Endothelial cell of umbilical vein (primary cell): ENCODE data around the gene KRTAP10-11. TPM values are rescaled to one million over a fixed set of nuclear protein-coding genes. Genes with fewer than 3 reads are reported as not detected.

Source experiments
- BruUV-seq: library from RNA; stranded (reverse); fragments of 400-500 nt; replicated peaks from 2 replicates; lab custom pipeline; 2021; lab: Mats Ljungman, UMichigan
- CTCF ChIA-PET: fragments of 300-600, 350-600 bp; sonication (Branson Sonifier 250); formaldehyde crosslinking; loops from one replicate; lab custom pipeline; 2021; ENCODE audit warnings: antibody characterized with exemption, inconsistent platforms; lab: Charles Lee
- POLR2A ChIA-PET: fragments of 300-600, 350-600 bp; sonication (Branson Sonifier 250); formaldehyde crosslinking; loops from one replicate; lab custom pipeline; 2021; ENCODE audit warnings: antibody characterized with exemption, inconsistent platforms; lab: Charles Lee
- DNase-seq: peaks from one replicate; pipeline ENCODE4 v3.0.0-alpha.2; 2011; ENCODE audit warnings: low read depth, low spot score
- FAIRE-seq: peaks from 2 replicates; lab custom pipeline; 2011; peaks lifted over from hg19 to GRCh38; lab: Jason Lieb, UNC
- H2AFZ ChIP-seq: 2 replicates; pipeline ENCODE4 v1.6.0; 2012; ENCODE audit warnings: low read depth, low read length, control low read depth, inconsistent platforms
- H3K27ac ChIP-seq: 2 replicates; pipeline ENCODE4 v1.5.1; 2011; ENCODE audit warnings: low read depth, mild to moderate bottlenecking, control low read depth, low read length, moderate library complexity; ENCODE audit not compliant: insufficient read depth
- H3K27me3 ChIP-seq, 2 experiments: 2 replicates each; pipeline versions ENCODE4 v1.6.0 to v1.6.1; 2011; ENCODE audit warnings: low read length in 2 of 2, mixed read lengths in 1 of 2; ENCODE audit not compliant: control insufficient read depth in 2 of 2, insufficient read depth in 2 of 2
- H3K36me3 ChIP-seq, 2 experiments: 2 replicates in 1 of 2; 3 replicates in 1 of 2; pipeline ENCODE4 v1.5.1; 2011; ENCODE audit warnings: low read length in 2 of 2, mild to moderate bottlenecking in 1 of 2, moderate library complexity in 1 of 2; ENCODE audit not compliant: control insufficient read depth in 2 of 2, insufficient read depth in 2 of 2; ENCODE audit errors: extremely low read depth in 1 of 2
- H3K4me1 ChIP-seq: 3 replicates; pipeline ENCODE4 v1.5.1; 2011; ENCODE audit warnings: mild to moderate bottlenecking, low read length; ENCODE audit not compliant: control insufficient read depth, insufficient read depth; ENCODE audit errors: extremely low read depth
- H3K4me2 ChIP-seq: 2 replicates; pipeline ENCODE4 v1.6.1; 2011; ENCODE audit warnings: low read length, control low read depth, mixed read lengths; ENCODE audit not compliant: insufficient read depth
- H3K4me3 ChIP-seq, 3 experiments: fragments of 200-600 bp in 1 of 3; sonication (generic), shearing (Covaris generic) in 1 of 3; replicated peaks in 1 of 3; 2 replicates each; pipeline ENCODE4 v1.5.1; 2011 to 2016; ENCODE audit warnings: control low read depth in 3 of 3, low read length in 3 of 3, mild to moderate bottlenecking in 2 of 3, inconsistent platforms in 1 of 3, low read depth in 1 of 3, moderate library complexity in 1 of 3; ENCODE audit not compliant: insufficient read depth in 1 of 3
- H3K79me2 ChIP-seq: 2 replicates; pipeline ENCODE4 v1.6.0; 2012; ENCODE audit warnings: low read length, inconsistent platforms; ENCODE audit not compliant: control insufficient read depth, insufficient read depth
- H3K9ac ChIP-seq: replicated peaks from 2 replicates; pipeline ENCODE3; 2011; ENCODE audit warnings: low read length, control low read depth; ENCODE audit not compliant: insufficient read depth; ENCODE audit errors: extremely low read depth
- H3K9me1 ChIP-seq: replicated peaks from 3 replicates; pipeline ENCODE4 v1.6.0; 2011; ENCODE audit warnings: mild to moderate bottlenecking, low read length; ENCODE audit not compliant: control insufficient read depth, insufficient read depth; ENCODE audit errors: extremely low read depth
- H3K9me3 ChIP-seq: replicated peaks from 2 replicates; pipeline ENCODE4 v1.5.1; 2012; ENCODE audit warnings: low read length, inconsistent platforms; ENCODE audit not compliant: control insufficient read depth, insufficient read depth
- H4K20me1 ChIP-seq: replicated peaks from 2 replicates; pipeline ENCODE3; 2011; ENCODE audit warnings: mild to moderate bottlenecking, low read length; ENCODE audit not compliant: control insufficient read depth, insufficient read depth; ENCODE audit errors: extremely low read depth
- EZH2 ChIP-seq: IDR thresholded peaks from 2 replicates; pipeline ENCODE4 v1.6.1; 2012; ENCODE audit warnings: borderline replicate concordance, low read depth, mild to moderate bottlenecking, moderate library complexity, low read length, inconsistent platforms; ENCODE audit not compliant: severe bottlenecking
- FOS ChIP-seq: IDR thresholded peaks from 2 replicates; pipeline ENCODE4 v1.6.1; 2011; ENCODE audit warnings: mild to moderate bottlenecking, low read length, moderate library complexity, borderline replicate concordance; ENCODE audit not compliant: insufficient read depth
- GATA2 ChIP-seq: IDR thresholded peaks from 2 replicates; pipeline ENCODE4 v1.7.0; 2011; ENCODE audit warnings: low read depth, mild to moderate bottlenecking, moderate library complexity, mixed read lengths, low read length; ENCODE audit not compliant: insufficient read length, insufficient read depth
- JUN ChIP-seq: IDR thresholded peaks from 2 replicates; pipeline ENCODE4 v1.6.1; 2011; ENCODE audit warnings: borderline replicate concordance, low read depth; ENCODE audit not compliant: insufficient read length, insufficient read depth
- MYC ChIP-seq: IDR thresholded peaks from one replicate; pipeline ENCODE4 v1.6.1; 2011; ENCODE audit warnings: mild to moderate bottlenecking, low read depth, low read length
- POLR2A ChIP-seq: IDR thresholded peaks from 2 replicates; pipeline ENCODE4 v1.6.1; 2012; ENCODE audit warnings: low read depth, mild to moderate bottlenecking, control low read depth, low read length
- POLR2AphosphoS5 ChIP-seq: IDR thresholded peaks from 2 replicates; pipeline ENCODE4 v1.6.1; 2012; ENCODE audit warnings: low read depth, mild to moderate bottlenecking, control low read depth, low read length, moderate library complexity; ENCODE audit not compliant: insufficient read depth
- dilution Hi-C: fragments of 300-500 bp; cut with MboI; formaldehyde crosslinking; loops from one replicate; pipeline ENCODE4 v1.15.0; 2019; ENCODE audit warnings: low sequenced_read_pairs; ENCODE audit not compliant: extremely low pct_ligation_motif_present
- intact Hi-C: fragments of 100-400 bp; cut with micrococcal nuclease; formaldehyde crosslinking; loops from one replicate; pipeline ENCODE4 v1.10.0; 2022
- polyA plus RNA-seq, 4 experiments: library from polyadenylated mRNA; depleted of rRNA in 3 of 4; stranded (reverse) in 3 of 4; unstranded in 1 of 4; fragments of >200 nt; gene quantifications; 2 replicates each; pipeline versions ENCODE4 v1.2.1 to v1.2.3, GENCODE V29; 2011 to 2012; ENCODE audit warnings: missing spikeins in 1 of 4
- total RNA-seq: library from RNA; stranded (reverse); gene quantifications from 2 replicates; pipeline ENCODE4 v1.2.3, GENCODE V29; 2021
- TF ChIP-seq, protein P1 (sequence below), 2 donors: IDR thresholded peaks; 1 replicate in 1 of 2; 2 replicates in 1 of 2; pipeline ENCODE4 v1.5.1; 2011; ENCODE audit warnings: low read length in 2 of 2, mild to moderate bottlenecking in 2 of 2, moderate library complexity in 2 of 2, control low read depth in 1 of 2, inconsistent platforms in 1 of 2, low read depth in 1 of 2; ENCODE audit not compliant: insufficient read depth in 1 of 2; ENCODE audit errors: extremely low read depth in 1 of 2
- TF ChIP-seq, protein P2 (sequence below): IDR thresholded peaks from 2 replicates; pipeline ENCODE4 v1.6.1; 2011; ENCODE audit not compliant: insufficient read depth, insufficient read length

Gene KRTAP10-11
- total and polyA plus RNA-seq, 2 donors (not counting 3 experiments of a cell fraction or from before 2014, with no cell fraction given): not detected

DNA sequence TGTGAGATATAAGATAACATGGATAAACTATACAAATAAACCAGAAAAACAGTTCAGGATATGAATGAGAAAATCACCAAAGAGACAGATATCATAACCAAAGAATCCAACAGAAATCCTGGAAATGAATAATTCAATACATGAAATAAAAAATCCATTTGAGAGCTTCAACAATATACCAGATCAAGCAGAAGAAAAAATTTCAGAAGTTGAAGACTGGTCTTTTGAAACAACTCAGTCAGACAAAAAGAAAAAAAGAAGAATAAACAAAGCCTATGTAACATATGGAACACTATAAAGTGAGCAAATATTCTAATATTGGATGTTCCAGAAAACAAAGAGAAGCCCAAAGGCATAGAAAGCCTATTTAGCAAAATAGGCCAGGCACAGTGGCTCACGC is 25.7 kb downstream of the KRTAP10-11 start:
- Histone ChIP-seq H3K27me3 (peaks cover 1 to 4% of the 10 kb centered on the region in 2 experiments), H3K36me3 (no peaks in the 10 kb centered on the region), H3K4me1 (no peaks in the 10 kb centered on the region), H3K4me2 (no peak overlapping the region), H2AFZ (no peak overlapping the region), H3K27ac (no peak overlapping the region), H3K9me1 (no peaks in the 10 kb centered on the region), H3K9ac (no peak overlapping the region), H4K20me1 (no peaks in the 10 kb centered on the region), H3K9me3 (no peaks in the 10 kb centered on the region), H3K4me3 (no peak overlapping the region), H3K79me2 (no peaks in the 10 kb centered on the region)
- POLR2A ChIA-PET: no interaction called here
- FAIRE-seq: no peak
- no peak for DNase-seq
- dilution Hi-C loops: no loop called here
- CTCF ChIA-PET: interaction anchor here (1.4 kb wide), 1 partner anchor 16 kb away, joined by 3 read pairs; no protein-coding TSS in a partner anchor
- intact Hi-C loops: no loop called here
- BruUV-seq: no TSS peak
- TF ChIP-seq GATA2 (no peak), FOS (no peak), POLR2A (no peak), EZH2 (no peak), POLR2AphosphoS5 (no peak), JUN (no peak), MYC (no peak)
- TF ChIP-seq, protein P1, sequence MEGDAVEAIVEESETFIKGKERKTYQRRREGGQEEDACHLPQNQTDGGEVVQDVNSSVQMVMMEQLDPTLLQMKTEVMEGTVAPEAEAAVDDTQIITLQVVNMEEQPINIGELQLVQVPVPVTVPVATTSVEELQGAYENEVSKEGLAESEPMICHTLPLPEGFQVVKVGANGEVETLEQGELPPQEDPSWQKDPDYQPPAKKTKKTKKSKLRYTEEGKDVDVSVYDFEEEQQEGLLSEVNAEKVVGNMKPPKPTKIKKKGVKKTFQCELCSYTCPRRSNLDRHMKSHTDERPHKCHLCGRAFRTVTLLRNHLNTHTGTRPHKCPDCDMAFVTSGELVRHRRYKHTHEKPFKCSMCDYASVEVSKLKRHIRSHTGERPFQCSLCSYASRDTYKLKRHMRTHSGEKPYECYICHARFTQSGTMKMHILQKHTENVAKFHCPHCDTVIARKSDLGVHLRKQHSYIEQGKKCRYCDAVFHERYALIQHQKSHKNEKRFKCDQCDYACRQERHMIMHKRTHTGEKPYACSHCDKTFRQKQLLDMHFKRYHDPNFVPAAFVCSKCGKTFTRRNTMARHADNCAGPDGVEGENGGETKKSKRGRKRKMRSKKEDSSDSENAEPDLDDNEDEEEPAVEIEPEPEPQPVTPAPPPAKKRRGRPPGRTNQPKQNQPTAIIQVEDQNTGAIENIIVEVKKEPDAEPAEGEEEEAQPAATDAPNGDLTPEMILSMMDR (IDR thresholded peaks at IDR 0.05; ENCODE audit: extremely low read depth in 1 of 2, insufficient read depth in 1 of 2, low read depth in 1 of 2, low read length in 2 of 2): no peak
- TF ChIP-seq, protein P2, sequence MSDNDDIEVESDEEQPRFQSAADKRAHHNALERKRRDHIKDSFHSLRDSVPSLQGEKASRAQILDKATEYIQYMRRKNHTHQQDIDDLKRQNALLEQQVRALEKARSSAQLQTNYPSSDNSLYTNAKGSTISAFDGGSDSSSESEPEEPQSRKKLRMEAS: no peak
